ENCODE data around the gene HABP2. TPM values are rescaled to one million over a fixed set of nuclear protein-coding genes. Genes with fewer than 3 reads are reported as not detected.

The HABP2 gene
- total and polyA plus RNA-seq, 2 experiments from 2014 or later, result not detected

GRCh38 chr10:113547426-113547825 lies 5.4 kb upstream of the HABP2 start (continued):
- no peak for TF ChIP-seq REST (IDR thresholded peaks at IDR 0.05; ENCODE audit: unreplicated experiment)
- TF ChIP-seq CREB1 (CRISPR knock-in tag; IDR thresholded peaks at IDR 0.05; ENCODE audit: low read depth), result no peak
- TF ChIP-seq ZNF114 (CRISPR knock-in tag; IDR thresholded peaks at IDR 0.05), result no peak
- no peak for TF ChIP-seq STAT1 (IDR thresholded peaks at IDR 0.05; ENCODE audit: unreplicated experiment)
- no peak for TF ChIP-seq ZNF331 (CRISPR knock-in tag; IDR thresholded peaks at IDR 0.05; ENCODE audit: low read depth)

- Histone ChIP-seq H3K9me2 (ENCODE audit: insufficient read depth) (no peaks in the 10 kb centered on the region), H3K36me3 (ENCODE audit: insufficient read depth) (no peaks in the 10 kb centered on the region), H4K20me1 (replicated peaks; ENCODE audit: insufficient read depth) (peaks cover 3% of the 10 kb centered on the region; the same call in 1 of the 2 replicates), H3K27ac (ENCODE audit: low read depth) (no peak overlapping the region), H2AFZ (no peak overlapping the region), H3K4me1 (ENCODE audit: insufficient read depth) (no peaks in the 10 kb centered on the region), H3K79me2 (replicated peaks; ENCODE audit: insufficient read depth) (no peaks in the 10 kb centered on the region), H3F3A (replicated peaks; ENCODE audit: low read depth) (no peaks in the 10 kb centered on the region), H3K4me2 (no peak overlapping the region), H3K4me3 (no peak overlapping the region), H3K27me3 (ENCODE audit: insufficient read depth) (peaks cover 51% of the 10 kb centered on the region)
- H3K27me3 Mint-ChIP-seq (ENCODE audit: insufficient read depth, low read depth, poor library complexity), result peaks cover 36% of the 10 kb centered on the region
- no peaks in the 10 kb centered on the region for H3K9me3 Mint-ChIP-seq
- no peaks in the 10 kb centered on the region for H3K36me3 Mint-ChIP-seq (ENCODE audit: low read depth)
- H3K27ac Mint-ChIP-seq, result no peak overlapping the region
- peaks cover 3% of the 10 kb centered on the region; the same call in 1 of the 3 replicates for H3K4me1 Mint-ChIP-seq
- ATAC-seq (no peak), DNase-seq (ENCODE audit: low spot score) (no peak)
- H3K4me3 Mint-ChIP-seq, result no peak overlapping the region
- TF ChIP-seq JUNB (IDR thresholded peaks at IDR 0.05; ENCODE audit: unreplicated experiment) (no peak), EZH2 (IDR thresholded peaks at IDR 0.05; ENCODE audit: low read depth, unreplicated experiment) (no peak), ETS1 (IDR thresholded peaks at IDR 0.05) (no peak), REST (IDR thresholded peaks at IDR 0.05; ENCODE audit: unreplicated experiment) (no peak), EZH2phosphoT487 (IDR thresholded peaks at IDR 0.05; ENCODE audit: unreplicated experiment) (no peak), CTCF (conservative IDR thresholded peaks at IDR 0.05; ENCODE audit: low read depth in 2 of 2) (no peak), CREB1 (CRISPR knock-in tag; IDR thresholded peaks at IDR 0.05; ENCODE audit: low read depth) (no peak), STAT1 (IDR thresholded peaks at IDR 0.05; ENCODE audit: unreplicated experiment) (no peak), POLR2AphosphoS5 (IDR thresholded peaks at IDR 0.05; ENCODE audit: low read depth) (no peak)
Observed at GRCh38 chr10:113549856-113550255, 3.0 kb upstream of the HABP2 start.

All from GM23338 (cell line).